GM06990 (cell line): ENCODE results near the gene ISL2.

ENCODE experiments used
- DNase-seq: peaks from one replicate; pipeline ENCODE4 v3.0.0-alpha.2; 2011; ENCODE audit not compliant: insufficient read length; ENCODE audit errors: extremely low read depth
- H3K27me3 ChIP-seq: replicated peaks from 2 replicates; pipeline ENCODE4 v1.6.0; 2011; ENCODE audit warnings: low read length; ENCODE audit not compliant: control insufficient read depth, insufficient read depth
- H3K36me3 ChIP-seq: 2 replicates; pipeline ENCODE4 v1.5.1; 2011; ENCODE audit warnings: low read length; ENCODE audit not compliant: control insufficient read depth, insufficient read depth
- H3K4me3 ChIP-seq: replicated peaks from 2 replicates; pipeline ENCODE4 v1.5.1; 2011; ENCODE audit warnings: low read depth, mild to moderate bottlenecking, control low read depth, low read length
- TF ChIP-seq, protein P1 (sequence below): IDR thresholded peaks from 2 replicates; pipeline ENCODE4 v1.5.1; 2011; ENCODE audit warnings: low read length, control low read depth, mild to moderate bottlenecking, inconsistent platforms; ENCODE audit not compliant: insufficient read depth, poor library complexity, severe bottlenecking

ISL2 gene

DNA sequence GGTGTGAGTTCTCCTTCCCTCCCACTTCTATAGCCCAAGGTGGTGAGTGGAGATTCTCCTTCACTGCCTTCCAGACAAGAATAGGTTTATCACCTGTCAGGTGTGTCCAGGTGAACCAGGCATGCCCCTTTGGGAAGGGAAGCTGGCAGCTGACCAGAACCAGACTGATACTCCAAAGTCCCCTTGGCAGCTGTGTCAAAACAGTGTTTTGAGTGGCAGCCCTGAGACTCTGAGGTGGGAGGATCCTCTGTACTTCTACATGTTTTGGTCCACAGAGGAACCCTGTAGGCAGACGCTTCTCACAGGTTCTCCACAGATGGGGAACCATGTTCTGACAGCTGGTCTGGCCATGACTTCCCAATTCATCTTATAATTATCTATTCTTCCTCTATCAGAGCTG, 30.1 kb downstream of the ISL2 start:
- DNase-seq: no peak
- H3K4me3 ChIP-seq: no peak overlapping the region

DNA sequence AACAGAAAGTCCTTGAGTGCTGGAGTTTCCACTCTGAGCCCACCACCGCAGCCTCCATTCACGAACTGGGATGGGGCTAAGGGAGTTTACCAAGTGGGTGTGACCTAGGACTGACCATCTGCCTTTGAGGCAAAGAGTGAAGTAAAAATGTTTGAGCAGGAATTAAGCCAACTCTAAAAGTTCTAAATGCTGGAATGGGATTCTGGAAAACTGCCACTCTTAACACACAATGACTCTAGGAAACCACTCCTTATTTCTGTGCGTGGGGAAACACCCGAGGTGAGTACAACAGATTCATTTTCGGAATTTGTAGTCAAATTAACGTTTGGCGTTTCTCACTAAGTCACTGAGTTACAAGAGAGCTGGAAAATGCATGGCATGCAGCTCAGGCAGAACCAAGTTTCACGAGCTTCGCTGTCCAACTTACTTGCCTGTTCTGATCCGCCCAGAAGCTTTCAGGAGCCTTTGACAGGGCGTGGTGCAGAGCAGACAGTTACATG, 31.6 kb downstream of the ISL2 start:
- H3K27me3 ChIP-seq: no peaks in the 10 kb centered on the region
- TF ChIP-seq, protein P1, sequence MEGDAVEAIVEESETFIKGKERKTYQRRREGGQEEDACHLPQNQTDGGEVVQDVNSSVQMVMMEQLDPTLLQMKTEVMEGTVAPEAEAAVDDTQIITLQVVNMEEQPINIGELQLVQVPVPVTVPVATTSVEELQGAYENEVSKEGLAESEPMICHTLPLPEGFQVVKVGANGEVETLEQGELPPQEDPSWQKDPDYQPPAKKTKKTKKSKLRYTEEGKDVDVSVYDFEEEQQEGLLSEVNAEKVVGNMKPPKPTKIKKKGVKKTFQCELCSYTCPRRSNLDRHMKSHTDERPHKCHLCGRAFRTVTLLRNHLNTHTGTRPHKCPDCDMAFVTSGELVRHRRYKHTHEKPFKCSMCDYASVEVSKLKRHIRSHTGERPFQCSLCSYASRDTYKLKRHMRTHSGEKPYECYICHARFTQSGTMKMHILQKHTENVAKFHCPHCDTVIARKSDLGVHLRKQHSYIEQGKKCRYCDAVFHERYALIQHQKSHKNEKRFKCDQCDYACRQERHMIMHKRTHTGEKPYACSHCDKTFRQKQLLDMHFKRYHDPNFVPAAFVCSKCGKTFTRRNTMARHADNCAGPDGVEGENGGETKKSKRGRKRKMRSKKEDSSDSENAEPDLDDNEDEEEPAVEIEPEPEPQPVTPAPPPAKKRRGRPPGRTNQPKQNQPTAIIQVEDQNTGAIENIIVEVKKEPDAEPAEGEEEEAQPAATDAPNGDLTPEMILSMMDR: no peak
- H3K4me3 ChIP-seq: no peak overlapping the region
- H3K36me3 ChIP-seq: no peaks in the 10 kb centered on the region; the same call in 1 of the 2 replicates
- no peak for DNase-seq

More for the DNA sequence above, 30.1 kb downstream of the ISL2 start:
- Histone ChIP-seq H3K36me3 (no peaks in the 10 kb centered on the region), H3K27me3 (no peaks in the 10 kb centered on the region)
- TF ChIP-seq, protein P1: no peak

GRCh38 chr15:76376029-76376428, 39.5 kb downstream of the ISL2 start:
- no peaks in the 10 kb centered on the region for H3K27me3 ChIP-seq
- TF ChIP-seq, protein P1: no peak
- H3K36me3 ChIP-seq: no peaks in the 10 kb centered on the region; the same call in 1 of the 2 replicates
- no peak overlapping the region for H3K4me3 ChIP-seq
- DNase-seq: no peak

- no peaks in the 10 kb centered on the region; the same call in 1 of the 2 replicates for H3K36me3 ChIP-seq
- TF ChIP-seq, protein P1: no peak
- no peak for DNase-seq
- H3K27me3 ChIP-seq: no peaks in the 10 kb centered on the region
- no peak overlapping the region for H3K4me3 ChIP-seq
Measured at GRCh38 chr15:76376816-76377215, 40.2 kb downstream of the ISL2 start.

DNA sequence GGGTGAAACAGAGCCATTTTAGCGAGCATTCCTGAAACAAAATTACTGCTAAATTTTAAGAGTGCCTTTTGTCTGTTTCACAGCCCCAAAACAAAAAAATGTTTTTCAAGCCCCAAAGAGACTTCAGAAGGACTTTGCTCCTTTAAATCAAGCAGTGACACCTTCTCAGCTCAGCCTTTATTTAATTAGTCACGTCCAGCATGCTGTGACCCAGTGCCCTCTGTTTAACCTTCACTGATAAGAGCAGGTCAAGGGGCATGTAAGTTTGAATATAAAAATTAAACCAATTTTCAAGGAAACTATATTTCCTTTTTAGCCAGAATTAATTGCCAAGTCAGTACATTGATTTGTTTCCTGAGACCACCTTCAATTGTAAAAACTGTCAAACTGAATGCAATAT, 40.6 kb downstream of the ISL2 start:
- Histone ChIP-seq H3K4me3 (no peak overlapping the region), H3K36me3 (no peaks in the 10 kb centered on the region; the same call in 1 of the 2 replicates), H3K27me3 (no peaks in the 10 kb centered on the region)
- no peak for DNase-seq
- TF ChIP-seq, protein P1: no peak

DNA sequence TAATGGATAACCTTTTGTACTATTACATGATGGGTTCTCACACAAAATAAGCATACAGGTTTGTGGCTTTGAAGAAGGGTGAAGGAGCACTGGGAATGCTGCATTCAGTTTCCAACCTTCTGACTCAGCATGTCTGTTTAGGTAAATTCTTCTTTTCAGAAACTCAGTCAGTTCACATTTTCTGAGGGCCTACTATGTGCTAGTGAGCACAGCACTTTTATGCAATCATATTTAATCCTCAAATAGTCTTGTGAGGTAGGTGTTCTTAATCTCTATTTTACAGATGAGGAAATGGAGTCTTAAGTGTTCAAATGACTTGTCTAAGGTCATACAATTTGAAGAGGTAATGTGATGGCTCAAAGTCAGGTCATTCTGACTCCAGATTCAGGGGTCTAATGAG, 41.2 kb downstream of the ISL2 start:
- H3K27me3 ChIP-seq: no peaks in the 10 kb centered on the region

More for the DNA sequence above, 41.2 kb downstream of the ISL2 start:
- TF ChIP-seq, protein P1: no peak
- no peak for DNase-seq
- no peak overlapping the region for H3K4me3 ChIP-seq
- no peaks in the 10 kb centered on the region for H3K36me3 ChIP-seq
